Measurements from ENCODE around the gene MYOZ3.
A peak's percentile ranks its signal among the peaks of the same experiment; 100 is the strongest.

The MYOZ3 gene

DNA sequence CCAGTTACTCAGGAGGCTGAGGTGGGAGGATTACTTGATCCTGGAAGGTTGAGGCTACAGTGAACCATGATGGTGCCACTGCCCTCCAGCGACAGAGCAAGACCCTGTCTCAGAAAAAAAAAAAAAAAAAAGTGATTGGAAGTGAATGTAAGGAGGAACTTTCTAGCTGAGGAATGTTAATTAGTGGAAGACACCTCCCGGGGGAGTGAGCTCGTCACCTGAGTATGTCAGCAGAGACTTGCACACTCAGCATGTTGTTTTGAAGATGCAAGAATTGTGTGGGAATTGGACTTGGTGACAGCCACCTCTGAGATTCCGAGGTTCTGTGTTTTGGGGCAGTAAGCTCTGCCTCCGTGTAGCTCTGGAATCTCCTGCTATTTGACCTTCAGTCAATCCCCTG lies 17.0 kb upstream of the MYOZ3 start:
- no peak for DNase-seq

DNA sequence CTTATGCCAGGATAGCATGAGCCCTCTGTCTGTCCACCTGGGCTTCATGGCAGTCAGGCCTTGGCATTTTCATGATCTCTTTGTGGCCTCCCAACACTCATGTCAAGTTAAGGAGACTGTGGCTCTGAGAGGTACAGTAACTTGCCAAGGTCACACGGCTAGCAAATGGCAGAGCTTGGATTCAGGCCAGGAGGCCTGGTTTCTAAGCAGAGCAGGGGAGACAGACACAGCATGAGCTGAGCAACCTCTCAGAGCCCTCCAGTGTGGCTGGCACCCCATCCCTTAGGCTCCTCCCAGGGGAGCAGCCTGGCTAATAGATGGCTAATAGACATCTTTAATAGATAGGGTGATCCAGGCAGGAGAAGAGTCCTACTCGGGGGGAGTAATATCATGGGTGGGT lies 16.5 kb upstream of the MYOZ3 start:
- DNase-seq = no peak

DNA sequence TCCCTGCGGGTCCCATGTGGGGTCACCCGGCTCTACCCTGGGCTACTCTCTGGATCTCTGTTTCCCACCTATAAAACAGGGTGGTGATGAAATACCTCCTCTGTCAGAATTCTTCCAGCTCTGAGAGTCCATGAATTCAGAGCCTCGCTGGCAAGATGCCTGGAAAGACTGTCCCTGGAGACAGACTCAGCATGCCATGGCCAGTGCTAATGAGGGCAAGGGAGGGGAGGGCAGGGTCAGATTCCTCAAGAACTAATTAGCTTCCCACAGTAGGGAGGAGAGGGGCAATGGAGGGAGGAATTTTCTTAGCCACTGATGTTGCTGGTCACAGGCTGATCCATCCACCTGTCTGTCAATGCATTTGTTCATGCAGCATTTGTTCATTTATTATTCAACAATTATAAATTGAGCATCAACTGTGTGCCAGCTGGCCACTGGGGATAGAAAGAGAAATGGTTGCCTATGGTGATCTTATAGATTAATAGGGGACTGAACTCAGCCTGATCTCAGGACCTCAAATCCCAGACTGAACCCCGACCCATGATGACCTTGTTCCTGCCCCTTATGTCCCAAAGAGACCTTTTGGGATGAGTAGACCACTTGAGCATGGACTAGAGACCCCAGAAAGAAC lies 15.9 kb upstream of the MYOZ3 start:
- DNase-seq = no peak

DNA sequence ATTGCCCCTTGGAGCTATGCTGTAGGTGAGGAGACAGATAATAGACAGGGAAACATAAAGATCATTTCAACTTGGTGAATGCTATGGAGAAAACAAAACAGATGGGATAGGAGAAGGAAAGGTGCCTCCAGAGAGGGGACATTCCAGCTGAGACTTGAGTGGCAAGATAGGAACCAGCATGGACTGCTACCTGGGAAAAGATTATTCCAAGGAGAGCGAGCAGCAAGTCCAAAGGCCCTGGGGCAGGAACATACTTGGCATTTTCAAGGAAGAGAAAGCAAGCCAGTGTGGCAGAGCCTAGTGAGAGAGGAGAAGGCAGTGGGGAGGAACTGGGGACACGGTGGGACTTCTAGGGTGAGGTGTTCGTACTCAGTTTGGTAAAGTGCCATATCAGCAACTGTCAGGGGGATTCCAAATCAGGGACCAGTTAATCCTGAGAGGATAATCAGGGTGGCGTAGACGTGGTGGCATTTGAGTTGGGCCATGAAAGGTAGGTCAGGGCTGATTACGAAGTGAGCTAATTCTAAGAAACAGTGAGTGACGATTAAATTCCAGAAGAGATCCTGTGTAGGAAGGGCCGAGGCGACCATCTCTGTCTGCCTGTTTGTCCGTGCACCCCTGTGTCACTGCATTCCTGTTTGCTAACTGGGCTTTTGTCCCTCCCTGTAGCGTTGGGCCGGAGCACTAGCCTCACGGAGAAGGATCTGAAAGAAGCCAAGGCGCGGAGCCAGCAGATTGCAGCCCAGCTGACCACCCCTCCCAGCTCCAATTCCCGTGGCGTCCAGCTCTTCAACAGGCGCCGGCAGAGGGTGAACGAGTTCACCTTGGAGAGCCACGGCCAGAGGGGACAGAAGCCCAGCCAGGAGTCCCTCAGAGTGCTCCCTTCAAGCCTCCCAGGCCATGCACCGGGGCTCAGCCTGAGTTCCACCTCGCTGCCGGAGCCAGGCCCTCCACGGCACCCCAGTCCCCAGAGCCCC lies 13.5 kb upstream of the MYOZ3 start:
- no peak for DNase-seq

DNA sequence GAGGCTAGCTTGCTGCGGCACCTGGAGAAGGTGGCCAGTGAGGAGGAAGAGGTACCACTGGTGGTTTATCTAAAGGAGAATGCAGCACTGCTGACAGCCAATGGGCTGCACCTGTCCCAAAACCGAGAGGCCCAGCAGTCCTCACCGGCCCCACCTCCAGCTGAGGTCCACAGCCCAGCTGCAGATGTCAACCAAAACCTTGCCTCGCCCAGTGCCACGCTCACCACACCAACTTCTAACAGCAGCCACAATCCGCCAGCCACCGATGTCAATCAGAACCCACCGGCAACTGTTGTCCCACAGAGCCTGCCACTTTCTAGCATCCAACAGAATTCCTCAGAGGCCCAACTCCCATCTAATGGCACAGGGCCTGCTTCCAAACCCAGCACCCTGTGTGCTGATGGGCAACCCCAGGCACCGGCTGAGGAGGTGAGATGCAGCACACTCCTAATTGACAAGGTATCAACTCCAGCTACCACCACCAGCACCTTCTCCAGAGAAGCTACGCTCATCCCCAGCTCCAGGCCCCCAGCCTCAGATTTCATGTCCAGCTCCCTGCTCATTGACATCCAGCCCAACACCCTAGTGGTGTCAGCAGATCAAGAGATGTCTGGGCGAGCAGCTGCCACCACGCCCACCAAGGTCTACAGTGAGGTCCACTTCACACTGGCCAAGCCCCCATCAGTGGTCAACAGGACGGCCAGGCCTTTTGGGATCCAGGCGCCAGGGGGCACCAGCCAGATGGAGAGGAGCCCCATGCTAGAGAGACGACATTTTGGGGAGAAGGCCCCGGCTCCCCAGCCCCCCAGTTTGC lies 12.6 kb upstream of the MYOZ3 start:
- DNase-seq = no peak

DNA sequence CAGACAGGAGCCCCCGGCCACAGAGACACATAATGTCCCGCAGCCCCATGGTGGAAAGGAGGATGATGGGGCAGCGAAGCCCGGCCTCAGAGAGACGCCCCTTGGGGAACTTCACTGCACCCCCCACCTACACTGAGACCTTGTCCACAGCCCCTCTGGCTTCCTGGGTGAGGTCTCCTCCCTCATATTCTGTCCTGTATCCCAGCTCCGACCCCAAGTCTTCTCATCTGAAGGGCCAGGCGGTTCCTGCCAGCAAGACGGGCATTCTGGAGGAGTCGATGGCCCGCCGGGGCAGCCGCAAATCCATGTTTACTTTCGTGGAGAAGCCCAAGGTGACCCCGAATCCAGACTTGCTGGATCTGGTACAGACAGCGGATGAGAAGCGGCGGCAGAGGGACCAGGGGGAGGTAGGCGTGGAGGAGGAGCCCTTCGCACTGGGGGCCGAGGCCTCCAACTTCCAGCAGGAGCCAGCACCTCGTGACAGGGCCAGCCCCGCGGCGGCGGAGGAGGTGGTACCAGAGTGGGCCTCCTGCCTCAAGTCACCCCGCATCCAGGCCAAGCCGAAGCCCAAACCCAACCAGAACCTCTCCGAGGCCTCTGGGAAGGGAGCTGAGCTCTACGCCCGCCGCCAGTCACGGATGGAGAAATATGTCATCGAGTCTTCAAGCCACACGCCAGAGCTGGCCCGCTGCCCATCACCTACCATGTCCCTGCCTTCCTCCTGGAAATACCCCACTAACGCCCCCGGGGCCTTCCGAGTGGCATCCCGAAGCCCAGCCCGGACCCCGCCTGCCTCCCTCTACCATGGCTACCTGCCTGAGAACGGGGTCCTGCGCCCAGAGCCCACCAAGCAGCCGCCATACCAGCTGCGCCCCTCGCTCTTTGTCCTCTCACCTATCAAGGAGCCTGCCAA lies 11.7 kb upstream of the MYOZ3 start:
- no peak for DNase-seq

DNA sequence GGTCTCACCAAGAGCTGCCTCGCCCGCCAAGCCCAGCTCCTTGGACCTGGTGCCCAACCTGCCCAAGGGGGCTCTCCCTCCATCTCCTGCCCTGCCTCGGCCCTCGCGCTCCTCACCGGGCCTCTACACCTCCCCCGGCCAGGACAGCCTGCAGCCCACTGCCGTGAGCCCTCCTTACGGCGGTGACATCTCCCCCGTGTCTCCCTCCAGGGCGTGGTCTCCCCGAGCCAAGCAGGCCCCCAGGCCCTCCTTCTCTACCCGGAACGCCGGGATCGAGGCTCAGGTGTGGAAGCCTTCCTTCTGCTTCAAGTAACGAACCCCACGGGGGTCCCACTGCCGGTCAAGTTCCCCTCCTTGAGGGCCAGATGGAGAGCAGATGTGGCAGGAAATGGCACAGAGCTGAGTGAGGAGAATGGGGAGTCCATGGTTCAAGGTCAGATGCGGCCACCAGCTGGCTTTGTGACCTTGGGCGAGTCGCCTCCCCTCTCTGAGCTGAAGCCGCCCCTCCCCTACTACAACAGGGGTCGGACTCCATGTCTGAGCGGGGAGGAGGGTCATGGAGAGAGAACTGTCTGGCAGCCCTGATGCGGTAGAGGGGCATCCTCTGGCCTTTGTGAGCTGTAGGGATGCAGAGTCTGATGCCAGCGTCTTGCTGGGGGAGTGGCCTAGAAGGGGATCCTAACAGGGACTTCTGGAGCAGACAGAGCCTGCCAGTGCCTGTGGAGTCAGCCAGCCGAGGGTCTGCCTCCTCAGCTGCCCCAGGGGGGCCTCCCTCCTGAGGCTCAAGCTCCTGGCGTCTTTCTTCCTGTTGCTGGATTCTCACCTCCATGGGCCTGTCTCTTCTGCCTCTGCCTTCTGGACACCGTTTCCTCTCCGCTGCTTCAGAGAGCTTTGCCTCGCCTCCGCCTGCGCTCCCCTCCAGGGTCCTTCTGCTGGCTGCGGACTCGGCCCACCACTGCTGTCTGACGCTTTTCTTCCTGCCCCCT lies 10.7 kb upstream of the MYOZ3 start:
- DNase-seq = no peak

DNA sequence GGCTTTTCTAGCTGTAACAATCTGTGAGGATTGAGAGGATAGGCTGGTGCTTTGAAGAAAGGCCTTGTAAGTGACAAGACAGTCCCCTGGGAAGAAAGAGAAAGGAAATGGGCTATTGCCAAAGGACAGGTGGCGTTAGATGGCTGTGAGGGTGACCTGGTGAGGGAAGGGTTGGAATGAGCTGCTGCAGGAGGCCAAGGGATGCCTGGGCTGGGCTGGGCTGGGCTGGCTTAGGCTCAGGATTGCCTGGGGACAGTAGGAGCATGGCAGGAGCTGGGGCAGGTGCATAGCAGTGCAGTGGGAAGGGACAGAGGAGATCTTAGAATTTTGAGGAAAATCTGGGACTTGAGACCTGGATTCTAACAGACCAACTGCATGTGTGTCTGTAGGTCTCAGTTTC lies 9.7 kb upstream of the MYOZ3 start:
- no peak for DNase-seq

DNA sequence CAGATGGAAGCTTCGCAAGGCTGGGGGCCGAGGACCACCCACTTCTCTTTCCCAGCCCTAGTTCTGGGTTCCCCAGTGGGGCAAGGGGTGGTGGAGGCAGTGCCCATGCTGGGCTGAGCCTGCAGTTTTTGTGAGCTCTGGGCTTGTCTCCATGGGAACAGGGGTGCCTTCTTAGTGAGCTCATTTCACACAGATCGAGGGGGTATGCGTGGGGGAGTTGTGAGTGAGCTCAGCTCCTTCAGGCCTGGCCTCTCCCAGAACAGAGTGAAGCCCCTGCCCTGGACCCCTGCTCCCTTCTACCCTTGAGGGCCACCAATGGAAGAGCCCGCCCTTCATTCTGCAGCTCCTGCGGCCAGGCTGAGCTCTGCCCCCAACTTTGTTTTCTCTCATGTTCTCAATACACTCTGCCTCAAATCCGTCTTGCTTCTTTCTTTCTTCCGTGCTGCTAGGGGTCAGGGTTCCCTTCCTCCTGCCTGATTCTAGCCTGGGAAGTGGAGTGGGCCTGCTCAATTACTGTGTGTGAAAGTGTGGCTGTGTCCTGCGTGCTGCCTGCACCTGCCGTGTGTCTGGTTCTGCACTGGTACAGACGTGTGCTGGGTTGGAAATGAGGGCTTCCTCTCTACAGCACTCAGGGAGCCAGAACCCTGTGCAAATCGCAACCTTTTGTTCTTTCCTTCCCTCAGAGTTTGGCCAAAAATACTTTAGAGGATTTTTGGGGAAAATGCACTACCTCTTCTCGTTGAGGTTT lies 9.0 kb upstream of the MYOZ3 start:
- DNase-seq = no peak

DNA sequence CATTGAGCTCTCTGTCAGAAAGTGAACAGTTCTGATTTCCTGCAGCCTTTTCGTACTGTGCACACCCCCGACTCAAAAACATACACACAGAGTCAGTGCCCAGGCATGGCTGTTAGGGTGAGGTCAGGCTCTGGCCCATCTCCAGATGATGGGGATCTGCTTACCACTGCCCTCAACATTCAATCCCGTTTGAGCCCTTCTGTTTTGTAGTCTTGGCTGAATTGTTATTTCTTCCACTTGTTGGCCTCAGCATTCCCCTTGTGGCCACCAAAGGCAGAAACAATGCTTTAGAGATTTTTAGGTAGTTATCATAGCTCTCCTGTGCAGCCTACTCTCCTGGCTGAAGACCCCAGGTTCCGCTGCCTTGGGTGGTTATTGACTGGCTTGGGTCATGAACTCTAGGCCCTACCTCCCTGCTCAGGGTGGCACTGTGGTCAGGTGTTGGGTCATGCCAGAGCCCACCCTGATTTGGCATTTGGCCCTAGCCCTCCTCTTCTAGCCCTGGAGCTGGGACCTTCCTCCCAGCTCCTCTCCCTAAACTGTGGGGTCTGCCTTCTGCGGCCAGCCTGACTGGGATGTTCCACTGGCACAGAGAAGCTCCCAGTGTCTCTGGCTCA lies 7.8 kb upstream of the MYOZ3 start:
- DNase-seq = no peak

DNA sequence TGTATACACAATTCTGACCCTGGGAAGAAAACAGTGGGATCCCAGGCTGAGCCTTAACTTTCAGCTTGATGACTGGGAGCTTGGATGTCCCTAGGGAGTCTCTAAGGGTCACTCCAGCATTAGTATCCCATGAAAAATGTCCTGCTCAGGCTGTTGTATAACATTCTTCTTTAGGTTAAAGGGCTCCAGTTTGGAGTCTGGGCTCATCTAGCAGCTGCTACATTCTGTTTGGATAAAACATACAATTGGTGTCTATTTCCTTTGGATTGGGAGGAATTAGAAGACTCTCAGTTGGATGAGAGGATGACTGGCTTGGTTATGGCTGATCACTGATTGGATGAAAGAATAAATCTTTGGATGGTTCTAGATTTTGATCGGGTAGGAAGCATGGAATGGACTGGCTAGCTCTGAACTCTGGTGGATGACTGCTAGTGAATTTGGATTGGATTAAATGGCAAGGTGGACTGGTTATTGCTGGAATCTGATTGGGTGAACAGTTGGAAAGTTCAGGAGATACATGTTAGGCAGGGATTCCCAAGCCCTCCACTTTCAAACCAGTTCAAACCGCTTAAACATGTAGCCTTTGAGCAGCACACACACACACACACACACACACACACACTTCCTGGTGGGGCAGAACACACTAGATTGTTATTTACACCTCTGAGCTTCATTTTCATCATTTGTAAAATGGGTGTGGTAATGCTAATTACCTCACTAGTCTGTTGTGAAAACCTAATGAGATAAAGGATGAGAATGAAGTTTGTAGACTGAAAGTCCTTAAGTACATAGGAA lies 7.1 kb upstream of the MYOZ3 start:
- no peak for DNase-seq

DNA sequence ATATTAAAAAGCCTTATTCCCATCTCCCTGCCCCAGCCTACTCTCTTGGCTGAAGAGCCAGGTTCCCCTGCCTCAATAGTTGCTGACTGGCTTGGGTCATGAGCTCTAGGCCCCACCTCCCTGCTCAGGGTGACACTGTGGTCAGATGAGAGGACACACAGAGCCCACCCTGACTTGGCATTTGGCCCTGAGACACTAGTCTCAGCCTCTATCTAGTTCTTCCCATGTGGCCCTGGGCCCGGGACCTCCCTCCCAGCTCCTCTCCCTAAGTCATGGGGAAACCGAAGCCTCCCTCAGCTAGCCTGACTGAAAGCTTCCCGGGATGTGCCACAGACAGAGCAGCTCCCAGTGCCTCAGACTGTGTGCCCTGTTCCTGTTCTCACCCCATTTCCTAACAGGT lies 5.8 kb upstream of the MYOZ3 start:
- DNase-seq = no peak

DNA sequence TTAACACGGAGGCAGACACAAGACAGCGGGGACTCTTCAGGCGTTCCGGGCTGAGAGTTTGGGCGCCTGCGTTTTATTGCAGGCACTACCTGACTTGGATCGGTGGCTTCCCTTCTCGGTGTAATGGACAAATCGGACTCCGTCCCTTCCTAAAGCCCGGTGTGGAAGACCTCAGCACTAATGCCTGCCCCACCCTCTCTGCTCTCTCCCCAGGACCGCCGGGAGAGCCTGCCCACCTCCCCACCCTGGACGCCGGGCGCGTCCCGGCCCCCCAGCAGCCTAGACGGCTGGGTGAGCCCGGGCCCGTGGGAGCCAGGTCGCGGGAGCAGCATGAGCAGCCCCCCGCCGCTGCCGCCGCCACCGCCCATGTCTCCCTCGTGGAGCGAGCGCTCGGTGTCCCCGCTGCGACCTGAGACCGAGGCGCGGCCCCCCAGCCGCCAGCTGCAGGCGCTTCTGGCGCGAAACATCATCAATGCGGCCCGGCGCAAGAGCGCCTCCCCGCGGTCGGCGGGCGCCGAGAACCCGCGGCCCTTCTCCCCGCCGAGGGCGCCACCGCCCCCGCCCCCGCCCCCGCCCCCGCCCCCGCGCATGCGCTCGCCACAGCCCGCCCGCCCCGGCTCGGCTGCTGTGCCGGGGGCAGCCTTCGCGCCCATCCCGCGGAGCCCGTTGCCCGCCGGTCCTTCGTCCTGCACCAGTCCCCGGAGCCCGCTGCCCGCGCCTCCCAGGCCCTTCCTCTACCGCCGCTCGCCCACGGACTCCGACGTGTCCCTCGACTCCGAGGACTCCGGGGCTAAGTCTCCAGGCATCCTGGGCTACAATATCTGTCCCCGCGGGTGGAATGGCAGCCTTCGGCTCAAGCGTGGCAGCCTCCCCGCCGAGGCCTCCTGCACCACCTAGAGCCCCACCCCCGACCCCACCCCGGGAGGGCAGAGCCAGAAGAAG lies 4.6 kb upstream of the MYOZ3 start:
- DNase-seq = peak; percentile 67

DNA sequence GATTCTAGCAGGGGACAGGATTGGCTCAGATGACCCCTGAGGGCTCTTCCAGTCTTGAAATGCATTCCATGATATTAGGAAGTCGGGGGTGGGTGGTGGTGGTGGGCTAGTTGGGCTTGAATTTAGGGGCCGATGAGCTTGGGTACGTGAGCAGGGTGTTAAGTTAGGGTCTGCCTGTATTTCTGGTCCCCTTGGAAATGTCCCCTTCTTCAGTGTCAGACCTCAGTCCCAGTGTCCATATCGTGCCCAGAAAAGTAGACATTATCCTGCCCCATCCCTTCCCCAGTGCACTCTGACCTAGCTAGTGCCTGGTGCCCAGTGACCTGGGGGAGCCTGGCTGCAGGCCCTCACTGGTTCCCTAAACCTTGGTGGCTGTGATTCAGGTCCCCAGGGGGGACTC lies 2.9 kb upstream of the MYOZ3 start:
- no peak for DNase-seq

DNA sequence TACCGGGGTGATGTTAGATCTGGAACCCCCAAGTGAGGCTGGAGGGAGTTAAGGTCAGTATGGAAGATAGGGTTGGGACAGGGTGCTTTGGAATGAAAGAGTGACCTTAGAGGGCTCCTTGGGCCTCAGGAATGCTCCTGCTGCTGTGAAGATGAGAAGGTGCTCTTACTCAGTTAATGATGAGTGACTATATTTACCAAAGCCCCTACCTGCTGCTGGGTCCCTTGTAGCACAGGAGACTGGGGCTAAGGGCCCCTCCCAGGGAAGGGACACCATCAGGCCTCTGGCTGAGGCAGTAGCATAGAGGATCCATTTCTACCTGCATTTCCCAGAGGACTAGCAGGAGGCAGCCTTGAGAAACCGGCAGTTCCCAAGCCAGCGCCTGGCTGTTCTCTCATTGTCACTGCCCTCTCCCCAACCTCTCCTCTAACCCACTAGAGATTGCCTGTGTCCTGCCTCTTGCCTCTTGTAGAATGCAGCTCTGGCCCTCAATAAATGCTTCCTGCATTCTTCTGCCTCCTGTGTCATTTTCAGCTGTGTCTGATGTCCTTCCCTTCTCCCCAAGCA lies 2.3 kb upstream of the MYOZ3 start:
- no peak for DNase-seq

DNA sequence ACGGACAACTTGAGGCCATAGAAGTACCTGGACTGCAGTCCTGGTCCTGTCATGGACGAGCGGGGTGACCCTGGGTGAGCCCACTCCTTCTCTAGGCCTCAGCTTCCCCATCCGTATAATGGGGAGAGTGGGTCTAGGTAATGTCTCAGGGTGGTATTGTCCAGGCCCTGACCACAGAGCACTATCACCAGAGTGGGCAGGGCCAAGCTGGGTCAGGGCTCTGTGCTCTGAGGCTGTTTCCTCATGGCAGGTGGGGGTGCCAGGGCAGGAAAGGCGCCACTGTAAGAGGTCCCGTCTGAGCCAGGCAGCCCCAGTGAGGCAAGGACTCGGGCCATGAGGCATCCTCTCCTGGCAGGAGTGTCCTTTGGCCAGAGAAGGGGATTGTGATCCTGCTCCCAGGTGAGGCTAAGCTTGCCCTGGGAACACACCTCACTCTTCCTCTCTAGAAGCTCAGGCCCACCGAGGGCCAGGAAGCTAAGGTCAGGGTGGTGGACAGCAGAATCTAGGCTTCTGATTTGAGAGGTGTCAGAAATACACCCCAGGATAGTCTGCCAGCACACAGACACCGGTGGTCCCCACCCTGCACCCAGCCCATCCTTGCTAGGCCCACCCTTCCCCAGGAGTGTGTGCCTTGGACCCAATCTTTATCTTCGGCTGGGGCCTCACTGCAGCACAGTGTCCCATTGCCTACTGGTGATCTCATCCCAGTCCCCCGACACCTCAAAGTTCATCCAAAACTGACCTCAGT lies 1.5 kb upstream of the MYOZ3 start:
- DNase-seq = no peak
